A549 treated with ZK216348 at 1 μM for 4 hours (cell line): ENCODE measurements around the gene MAGED2. TPM values are rescaled to one million over a fixed set of nuclear protein-coding genes. Genes with fewer than 3 reads are reported as not detected.

Source experiments
- total RNA-seq: library from RNA; stranded (reverse); fragments of 200-300 nt; extraction: Qiagen RNA extraction; gene quantifications from 5 replicates; pipeline ENCODE4 v1.2.3, GENCODE V29; 2022; ENCODE audit warnings: low read depth

Gene MAGED2, protein sequence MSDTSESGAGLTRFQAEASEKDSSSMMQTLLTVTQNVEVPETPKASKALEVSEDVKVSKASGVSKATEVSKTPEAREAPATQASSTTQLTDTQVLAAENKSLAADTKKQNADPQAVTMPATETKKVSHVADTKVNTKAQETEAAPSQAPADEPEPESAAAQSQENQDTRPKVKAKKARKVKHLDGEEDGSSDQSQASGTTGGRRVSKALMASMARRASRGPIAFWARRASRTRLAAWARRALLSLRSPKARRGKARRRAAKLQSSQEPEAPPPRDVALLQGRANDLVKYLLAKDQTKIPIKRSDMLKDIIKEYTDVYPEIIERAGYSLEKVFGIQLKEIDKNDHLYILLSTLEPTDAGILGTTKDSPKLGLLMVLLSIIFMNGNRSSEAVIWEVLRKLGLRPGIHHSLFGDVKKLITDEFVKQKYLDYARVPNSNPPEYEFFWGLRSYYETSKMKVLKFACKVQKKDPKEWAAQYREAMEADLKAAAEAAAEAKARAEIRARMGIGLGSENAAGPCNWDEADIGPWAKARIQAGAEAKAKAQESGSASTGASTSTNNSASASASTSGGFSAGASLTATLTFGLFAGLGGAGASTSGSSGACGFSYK
- total RNA-seq = 72.4 to 87.5 TPM (median 77.1 TPM) in 5 replicates

GRCh38 chrX:54807524-54808108 is at the start of gene MAGED2:
Gene MAGED2 (plus strand): TSS chrX:54807745. CDS start chrX:54809332, 1,587 bp downstream.

DNA sequence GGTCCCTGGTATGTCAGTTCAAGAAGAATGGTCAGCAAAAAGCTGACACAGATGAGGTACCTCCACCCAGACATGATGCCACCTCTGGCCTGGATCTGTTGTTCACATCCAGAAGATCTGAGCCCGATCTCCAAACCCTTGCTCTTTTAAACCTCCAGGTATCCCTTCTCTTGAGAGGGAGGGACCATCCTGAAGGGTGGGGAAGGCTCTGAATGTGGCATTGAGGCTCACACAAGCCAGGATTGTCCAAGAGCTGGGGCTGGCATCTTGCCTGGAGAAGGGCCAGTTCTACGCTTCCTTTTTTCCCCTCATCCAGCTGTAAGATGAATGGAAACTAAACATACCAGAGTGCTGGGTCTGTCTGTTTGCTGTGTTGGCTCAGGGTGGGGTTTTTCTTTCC is 9.4 kb upstream of the MAGED2 start, which contains the start of gene ITIH6:
Gene ITIH6, minus strand, starts transcription at position 119 of the 400 bp plus-strand sequence. Its CDS starts 45 bp downstream, at position 74.

Other genes starting within 250 kb of the MAGED2 start
- not detected in 5 replicates for gene ITIH6, start 9.5 kb upstream of the MAGED2 start, total RNA-seq
- gene TRO, start 113.1 kb downstream of the MAGED2 start, total RNA-seq = 0.67 to 1.2 TPM (median 0.74 TPM) in 5 replicates
- gene PFKFB1, start 186.4 kb downstream of the MAGED2 start, total RNA-seq = 0.11 to 0.20 TPM (median 0.19 TPM) in 3 of 5 replicates, not detected in the others
- gene APEX2, start 192.6 kb downstream of the MAGED2 start, total RNA-seq = 22.0 to 33.9 TPM (median 29.9 TPM) in 5 replicates
- gene ALAS2, start 223.2 kb downstream of the MAGED2 start, total RNA-seq = not detected in 5 replicates